ES-I3 (cell line): Measurements from ENCODE around the gene RPL35A.
"Not testable (repeated sequence)": the region's sequence is repeated elsewhere in the genome, so short reads cannot be mapped to it uniquely, and the experiment has no call there.

Source experiments
- H3K36me3 ChIP-seq: 2 replicates; pipeline ENCODE4 v1.6.1; 2013; ENCODE audit warnings: mild to moderate bottlenecking, low read length, control low read depth, moderate library complexity; ENCODE audit not compliant: insufficient read depth
- H3K4me1 ChIP-seq: 2 replicates; pipeline ENCODE4 v1.6.1; 2013; ENCODE audit warnings: mild to moderate bottlenecking, control low read depth, low read length; ENCODE audit not compliant: insufficient read depth
- H3K9ac ChIP-seq: 2 replicates; pipeline ENCODE4 v1.6.1; 2013; ENCODE audit warnings: low read depth, mild to moderate bottlenecking, low read length, moderate library complexity
- H3K9me3 ChIP-seq: 2 replicates; pipeline ENCODE4 v1.6.1; 2013; ENCODE audit warnings: mild to moderate bottlenecking, low read length, moderate library complexity; ENCODE audit not compliant: control insufficient read depth, insufficient read depth

Gene RPL35A

GRCh38 chr3:197949778-197950676, at the start of gene RPL35A:
Gene RPL35A, plus strand, starts transcription at chr3:197950190. Its CDS starts 778 bp downstream, at chr3:197950968.
- peak within 1 kb of the TSS; percentile 86 for H3K9ac ChIP-seq
- H3K36me3 ChIP-seq, result peaks cover 38% of the 10 kb centered on the region
- no peaks in the 10 kb centered on the region for H3K9me3 ChIP-seq
- no peaks in the 10 kb centered on the region for H3K4me1 ChIP-seq

- H3K4me1 ChIP-seq, result 0 out of 2 replicates have a peak, but pooled peaks cover 3% of the 10 kb centered on the region
- no peaks in the 10 kb centered on the region for H3K36me3 ChIP-seq
- H3K9me3 ChIP-seq, result no peaks in the 10 kb centered on the region
- H3K9ac ChIP-seq, result no peak overlapping the region
Observed at GRCh38 chr3:197901626-197902025, 48.4 kb upstream of the RPL35A start.

GRCh38 chr3:197906023-197906849, 43.8 kb upstream of the RPL35A start:
- H3K36me3 ChIP-seq, result no peaks in the 10 kb centered on the region
- H3K9ac ChIP-seq, result 0 out of 2 replicates have a peak overlapping the region, but pooled peaks have one; percentile 10
- H3K4me1 ChIP-seq, result no peaks in the 10 kb centered on the region
- H3K9me3 ChIP-seq, result no peaks in the 10 kb centered on the region

GRCh38 chr3:197906850-197907187, 43.2 kb upstream of the RPL35A start:
- Histone ChIP-seq H3K9me3 (no peaks in the 10 kb centered on the region), H3K4me1 (no peaks in the 10 kb centered on the region), H3K9ac (no peak overlapping the region), H3K36me3 (no peaks in the 10 kb centered on the region)

GRCh38 chr3:197907196-197907595, 42.8 kb upstream of the RPL35A start:
- H3K9ac ChIP-seq, result no peak overlapping the region
- no peaks in the 10 kb centered on the region for H3K36me3 ChIP-seq
- no peaks in the 10 kb centered on the region for H3K4me1 ChIP-seq
- no peaks in the 10 kb centered on the region for H3K9me3 ChIP-seq

GRCh38 chr3:197908550-197908949, 41.4 kb upstream of the RPL35A start:
- H3K9ac ChIP-seq, H3K9me3 ChIP-seq, H3K36me3 ChIP-seq, H3K4me1 ChIP-seq: not testable (repeated sequence)

- no peaks in the 10 kb centered on the region for H3K9me3 ChIP-seq
- H3K9ac ChIP-seq, result no peak overlapping the region
- H3K36me3 ChIP-seq, result no peaks in the 10 kb centered on the region
- no peaks in the 10 kb centered on the region for H3K4me1 ChIP-seq
Observed at GRCh38 chr3:197908957-197909701, 40.9 kb upstream of the RPL35A start.

- Histone ChIP-seq H3K9me3 (no peaks in the 10 kb centered on the region), H3K36me3 (no peaks in the 10 kb centered on the region), H3K4me1 (no peaks in the 10 kb centered on the region), H3K9ac (no peak overlapping the region)
Observed at GRCh38 chr3:197912741-197913476, 37.1 kb upstream of the RPL35A start.

- Histone ChIP-seq H3K36me3 (no peaks in the 10 kb centered on the region), H3K4me1 (no peaks in the 10 kb centered on the region), H3K9me3 (no peaks in the 10 kb centered on the region), H3K9ac (no peak overlapping the region)
Observed at GRCh38 chr3:197913641-197914380, 36.2 kb upstream of the RPL35A start.

GRCh38 chr3:197921429-197922275, 28.3 kb upstream of the RPL35A start:
- not testable (repeated sequence) for H3K9ac ChIP-seq, H3K9me3 ChIP-seq, H3K36me3 ChIP-seq, H3K4me1 ChIP-seq

GRCh38 chr3:197926418-197926817, 23.6 kb upstream of the RPL35A start:
- H3K9ac ChIP-seq, result no peak overlapping the region
- H3K9me3 ChIP-seq, result no peaks in the 10 kb centered on the region
- H3K36me3 ChIP-seq, result no peaks in the 10 kb centered on the region
- no peaks in the 10 kb centered on the region for H3K4me1 ChIP-seq

- not testable (repeated sequence) for H3K9me3 ChIP-seq, H3K9ac ChIP-seq, H3K36me3 ChIP-seq, H3K4me1 ChIP-seq
Observed at GRCh38 chr3:197927578-197927977, 22.4 kb upstream of the RPL35A start.
